Measurements from ENCODE around the gene SLC16A14. TPM values are rescaled to one million over a fixed set of nuclear protein-coding genes. Genes with fewer than 3 reads are reported as not detected.
A peak's percentile ranks its signal among the peaks of the same experiment; 100 is the strongest.

Gene SLC16A14, protein sequence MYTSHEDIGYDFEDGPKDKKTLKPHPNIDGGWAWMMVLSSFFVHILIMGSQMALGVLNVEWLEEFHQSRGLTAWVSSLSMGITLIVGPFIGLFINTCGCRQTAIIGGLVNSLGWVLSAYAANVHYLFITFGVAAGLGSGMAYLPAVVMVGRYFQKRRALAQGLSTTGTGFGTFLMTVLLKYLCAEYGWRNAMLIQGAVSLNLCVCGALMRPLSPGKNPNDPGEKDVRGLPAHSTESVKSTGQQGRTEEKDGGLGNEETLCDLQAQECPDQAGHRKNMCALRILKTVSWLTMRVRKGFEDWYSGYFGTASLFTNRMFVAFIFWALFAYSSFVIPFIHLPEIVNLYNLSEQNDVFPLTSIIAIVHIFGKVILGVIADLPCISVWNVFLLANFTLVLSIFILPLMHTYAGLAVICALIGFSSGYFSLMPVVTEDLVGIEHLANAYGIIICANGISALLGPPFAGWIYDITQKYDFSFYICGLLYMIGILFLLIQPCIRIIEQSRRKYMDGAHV
- polyA plus RNA-seq (125 and 128 TPM in 2 replicates), polyA minus RNA-seq (201 and 206 TPM in 2 replicates)

DNA sequence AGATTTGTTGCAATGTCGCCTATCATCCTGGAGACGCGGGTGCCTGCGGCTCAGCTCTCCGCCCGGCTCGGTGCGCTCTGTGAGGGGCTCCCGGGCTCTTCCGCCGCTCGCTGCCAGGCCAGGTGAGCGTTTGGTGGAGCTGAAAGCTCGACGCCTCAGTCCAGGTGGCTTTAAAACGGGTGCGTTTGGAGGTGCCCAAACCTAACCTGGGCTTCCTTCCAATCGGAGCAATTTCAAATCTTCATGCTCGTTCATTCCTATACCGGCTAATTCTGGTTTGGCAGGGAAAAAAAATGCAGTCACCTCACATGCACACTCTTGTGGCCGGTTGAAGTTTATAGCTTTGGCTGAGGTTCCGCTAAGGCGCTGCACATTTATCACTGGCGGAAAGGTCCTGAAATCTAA lies at the start of gene SLC16A14:
TSS of gene SLC16A14 (minus strand) at position 274 of the 405 bp plus-strand sequence. CDS start 9,572 bp downstream, outside the sequence.
- no peaks in the 10 kb centered on the region for H3F3A ChIP-seq (ENCODE audit: insufficient read depth, low read length, poor library complexity, severe bottlenecking)
- H3K9ac ChIP-seq (ENCODE audit: low read length) = peak within 1 kb of the TSS; percentile 98
- H4K20me1 ChIP-seq (ENCODE audit: insufficient read depth) = no peaks in the 10 kb centered on the region
- peak within 1 kb of the TSS; percentile 98 for H3K27ac ChIP-seq (ENCODE audit: low read length)
- no peak within 1 kb of the TSS for H3K4me2 ChIP-seq (ENCODE audit: low read length)
- no peaks in the 10 kb centered on the region for H3K9me3 ChIP-seq (ENCODE audit: low read length)
- peak within 1 kb of the TSS; percentile 99 for H3K4me3 ChIP-seq (ENCODE audit: low read length)
- H2AFZ ChIP-seq (ENCODE audit: low read depth, low read length) = peak within 1 kb of the TSS; percentile 91
- TF ChIP-seq RAD21 (conservative IDR thresholded peaks at IDR 0.05) = peak; percentile 41
- TF ChIP-seq SMC3 (conservative IDR thresholded peaks at IDR 0.05; ENCODE audit: poor library complexity) = peak; percentile 63
- TF ChIP-seq TAF1 (IDR thresholded peaks at IDR 0.05; ENCODE audit: low read depth) = peak; percentile 78
- TF ChIP-seq MXI1 (conservative IDR thresholded peaks at IDR 0.05; ENCODE audit: poor library complexity, severe bottlenecking) = peak; percentile 52
- peak; percentile 51 for TF ChIP-seq REST (IDR thresholded peaks at IDR 0.05; ENCODE audit: borderline replicate concordance)
- TF ChIP-seq EP300 (conservative IDR thresholded peaks at IDR 0.05; ENCODE audit: poor library complexity, severe bottlenecking) = no peak
- peak; percentile 69 for TF ChIP-seq POLR2AphosphoS5 (IDR thresholded peaks at IDR 0.05)
- TF ChIP-seq EZH2 (IDR thresholded peaks at IDR 0.05; ENCODE audit: borderline replicate concordance, insufficient read depth, low read length, poor library complexity, severe bottlenecking) = no peak
- TF ChIP-seq CTCF (IDR thresholded peaks at IDR 0.05; ENCODE audit: poor library complexity, severe bottlenecking) = peak; percentile 72
- H3K27me3 ChIP-seq (ENCODE audit: insufficient read depth, low read depth, low read length) = no peaks in the 10 kb centered on the region
- H3K9me2 ChIP-seq (ENCODE audit: insufficient read depth, low read length) = no peaks in the 10 kb centered on the region
- peaks cover 3% of the 10 kb centered on the region for H3K36me3 ChIP-seq (ENCODE audit: insufficient read depth, low read length)
- peaks cover 33% of the 10 kb centered on the region for H3K79me2 ChIP-seq (replicated peaks; ENCODE audit: insufficient read depth, low read length)

GRCh38 chr2:230106771-230107170 lies 38.0 kb upstream of the SLC16A14 start:
- Histone ChIP-seq H3K9me2 (ENCODE audit: insufficient read depth, low read length) (no peaks in the 10 kb centered on the region), H3K27me3 (ENCODE audit: insufficient read depth, low read depth, low read length) (no peaks in the 10 kb centered on the region), H3K27ac (ENCODE audit: low read length) (no peak overlapping the region), H3K79me2 (replicated peaks; ENCODE audit: insufficient read depth, low read length) (no peaks in the 10 kb centered on the region), H2AFZ (ENCODE audit: low read depth, low read length) (no peak overlapping the region), H3K4me2 (ENCODE audit: low read length) (no peak overlapping the region), H3K9me3 (ENCODE audit: low read length) (no peaks in the 10 kb centered on the region), H3K4me3 (ENCODE audit: low read length) (no peak overlapping the region), H3F3A (ENCODE audit: insufficient read depth, low read length, poor library complexity, severe bottlenecking) (no peaks in the 10 kb centered on the region), H3K36me3 (ENCODE audit: insufficient read depth, low read length) (no peaks in the 10 kb centered on the region), H3K9ac (ENCODE audit: low read length) (no peak overlapping the region), H4K20me1 (ENCODE audit: insufficient read depth) (no peaks in the 10 kb centered on the region)
- no peak for TF ChIP-seq EP300 (conservative IDR thresholded peaks at IDR 0.05; ENCODE audit: poor library complexity, severe bottlenecking)
- no peak for TF ChIP-seq RAD21 (conservative IDR thresholded peaks at IDR 0.05)
- TF ChIP-seq EZH2 (IDR thresholded peaks at IDR 0.05; ENCODE audit: borderline replicate concordance, insufficient read depth, low read length, poor library complexity, severe bottlenecking) = no peak
- TF ChIP-seq POLR2AphosphoS5 (IDR thresholded peaks at IDR 0.05) = no peak
- no peak for TF ChIP-seq REST (IDR thresholded peaks at IDR 0.05; ENCODE audit: borderline replicate concordance)
- TF ChIP-seq CTCF (IDR thresholded peaks at IDR 0.05; ENCODE audit: poor library complexity, severe bottlenecking) = no peak
- no peak for TF ChIP-seq MXI1 (conservative IDR thresholded peaks at IDR 0.05; ENCODE audit: poor library complexity, severe bottlenecking)
- no peak for TF ChIP-seq SMC3 (conservative IDR thresholded peaks at IDR 0.05; ENCODE audit: poor library complexity)
- TF ChIP-seq TAF1 (IDR thresholded peaks at IDR 0.05; ENCODE audit: low read depth) = no peak
